Measurements from ENCODE around the gene ELMO1.

- TF ChIP-seq, protein P1, sequence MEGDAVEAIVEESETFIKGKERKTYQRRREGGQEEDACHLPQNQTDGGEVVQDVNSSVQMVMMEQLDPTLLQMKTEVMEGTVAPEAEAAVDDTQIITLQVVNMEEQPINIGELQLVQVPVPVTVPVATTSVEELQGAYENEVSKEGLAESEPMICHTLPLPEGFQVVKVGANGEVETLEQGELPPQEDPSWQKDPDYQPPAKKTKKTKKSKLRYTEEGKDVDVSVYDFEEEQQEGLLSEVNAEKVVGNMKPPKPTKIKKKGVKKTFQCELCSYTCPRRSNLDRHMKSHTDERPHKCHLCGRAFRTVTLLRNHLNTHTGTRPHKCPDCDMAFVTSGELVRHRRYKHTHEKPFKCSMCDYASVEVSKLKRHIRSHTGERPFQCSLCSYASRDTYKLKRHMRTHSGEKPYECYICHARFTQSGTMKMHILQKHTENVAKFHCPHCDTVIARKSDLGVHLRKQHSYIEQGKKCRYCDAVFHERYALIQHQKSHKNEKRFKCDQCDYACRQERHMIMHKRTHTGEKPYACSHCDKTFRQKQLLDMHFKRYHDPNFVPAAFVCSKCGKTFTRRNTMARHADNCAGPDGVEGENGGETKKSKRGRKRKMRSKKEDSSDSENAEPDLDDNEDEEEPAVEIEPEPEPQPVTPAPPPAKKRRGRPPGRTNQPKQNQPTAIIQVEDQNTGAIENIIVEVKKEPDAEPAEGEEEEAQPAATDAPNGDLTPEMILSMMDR (IDR thresholded peaks at IDR 0.05), result no peak
- TF ChIP-seq POLR2A (IDR thresholded peaks at IDR 0.05), result no peak
Measured at GRCh38 chr7:37327288-37327687, 121.4 kb downstream of the ELMO1 start.

Measured in heart left ventricle (tissue), 13 donors.